CD1c-positive myeloid dendritic cell (primary cell): ENCODE measurements around the gene ATP1A1.
A peak's percentile ranks its signal among the peaks of the same experiment; 100 is the strongest.

Experiments
- DNase-seq: peaks from one replicate; pipeline ENCODE4 v3.0.0-alpha.2; 2016; ENCODE audit errors: extremely low spot score

Gene ATP1A1

DNA sequence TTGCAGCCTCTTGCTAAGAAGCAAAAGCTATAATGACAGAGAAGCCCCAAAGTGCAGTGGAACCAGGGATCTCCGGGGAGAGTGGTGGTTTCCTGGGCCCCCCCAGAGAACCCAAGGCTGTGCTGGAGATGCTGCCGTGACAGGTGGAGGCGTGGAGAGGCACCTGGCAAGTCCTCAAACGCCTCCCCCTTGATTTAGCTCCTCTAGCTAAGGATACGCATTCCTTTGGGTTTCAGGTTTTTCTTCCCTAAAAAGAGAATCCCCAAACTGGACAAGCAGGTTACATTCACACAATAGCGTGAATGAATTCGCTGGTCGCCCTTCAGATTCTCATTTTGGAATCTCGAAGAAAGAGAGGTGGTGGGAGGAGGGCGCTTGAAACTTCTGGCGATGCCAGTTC, 853 bp upstream of the ATP1A1 start:
- DNase-seq, result no peak

DNA sequence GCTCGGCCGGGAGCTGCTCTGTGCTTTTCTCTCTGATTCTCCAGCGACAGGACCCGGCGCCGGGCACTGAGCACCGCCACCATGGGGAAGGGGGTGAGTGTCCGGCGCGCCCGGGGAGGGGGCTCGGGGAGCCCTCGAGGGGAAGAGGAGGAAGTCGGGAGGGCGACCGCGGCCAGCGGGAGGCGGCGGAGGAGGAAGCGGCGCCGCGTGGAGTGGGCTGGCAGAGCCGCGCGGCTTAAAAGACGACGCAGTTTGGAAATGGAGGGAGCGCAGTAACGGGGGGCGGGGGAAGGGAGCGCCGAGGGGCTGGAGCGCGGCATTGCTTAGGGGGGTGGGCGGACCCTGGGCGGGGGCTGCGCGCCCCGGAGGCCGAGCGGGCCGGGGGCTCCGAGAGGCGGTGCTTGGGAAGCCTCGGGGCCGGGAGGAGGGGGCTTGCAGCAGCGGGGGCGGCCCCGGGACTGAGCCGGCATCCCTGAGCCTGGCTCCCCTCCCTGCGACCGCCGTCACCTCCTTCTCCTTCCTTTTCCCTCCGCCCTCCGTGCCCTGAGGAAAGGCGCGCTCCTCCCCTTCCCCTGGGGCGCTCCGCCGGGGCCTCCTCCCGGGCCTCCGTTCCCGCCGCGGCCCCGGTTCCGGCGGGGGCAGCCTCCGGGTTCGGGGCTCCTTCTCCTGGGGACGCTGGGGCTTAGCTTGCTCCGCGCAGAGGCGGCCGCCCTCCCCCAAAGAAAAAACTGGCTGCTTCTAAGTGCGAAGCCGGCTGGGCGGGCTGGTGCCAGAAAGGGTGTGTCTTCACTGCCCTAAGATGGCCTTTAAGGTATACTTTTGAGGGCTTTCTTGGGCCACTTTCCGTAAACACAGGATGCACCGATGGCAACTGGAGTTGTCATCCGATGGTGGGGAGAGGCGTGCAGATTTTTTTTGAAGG, 648 bp downstream of the ATP1A1 start:
- DNase-seq, result peak; percentile 81

DNA sequence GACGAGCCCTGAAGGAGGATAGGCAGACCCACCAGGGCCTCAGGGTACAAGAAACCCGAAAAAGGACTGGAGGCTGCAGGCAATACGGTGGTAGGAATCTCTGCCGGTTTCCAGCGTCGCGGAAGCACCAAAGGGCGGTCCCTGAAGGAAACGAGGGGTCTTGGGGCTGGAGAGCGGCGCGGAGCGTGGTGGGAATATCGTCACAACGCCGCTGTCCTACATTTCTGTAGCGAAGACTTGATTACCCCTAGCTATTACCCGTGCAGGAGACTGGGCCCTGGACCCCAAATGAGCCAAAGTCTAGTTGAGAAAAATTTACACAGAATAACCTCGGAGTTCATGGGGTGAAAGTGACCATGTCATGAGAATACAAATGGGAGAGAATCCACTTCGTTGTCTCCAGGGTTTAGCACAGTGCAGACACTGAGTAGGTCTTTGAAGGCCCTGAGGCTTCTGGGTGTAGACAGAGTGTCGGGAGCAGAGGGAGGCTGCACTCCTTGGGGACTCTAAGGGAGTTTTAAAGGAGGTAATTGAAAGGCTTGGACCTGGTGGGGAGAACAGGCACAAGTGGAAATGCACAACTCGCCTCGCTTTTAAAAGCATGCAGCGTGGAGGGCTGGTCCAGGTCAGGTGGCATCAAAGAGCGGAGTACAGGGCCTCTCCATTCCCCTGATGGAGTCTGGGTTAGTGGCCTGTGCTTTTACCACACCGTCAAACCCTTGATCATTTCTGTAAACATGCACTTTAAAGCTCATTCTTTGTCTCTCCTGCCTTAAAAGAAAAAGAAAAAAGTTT, 1.5 kb downstream of the ATP1A1 start:
- DNase-seq, result peak; percentile 5

DNA sequence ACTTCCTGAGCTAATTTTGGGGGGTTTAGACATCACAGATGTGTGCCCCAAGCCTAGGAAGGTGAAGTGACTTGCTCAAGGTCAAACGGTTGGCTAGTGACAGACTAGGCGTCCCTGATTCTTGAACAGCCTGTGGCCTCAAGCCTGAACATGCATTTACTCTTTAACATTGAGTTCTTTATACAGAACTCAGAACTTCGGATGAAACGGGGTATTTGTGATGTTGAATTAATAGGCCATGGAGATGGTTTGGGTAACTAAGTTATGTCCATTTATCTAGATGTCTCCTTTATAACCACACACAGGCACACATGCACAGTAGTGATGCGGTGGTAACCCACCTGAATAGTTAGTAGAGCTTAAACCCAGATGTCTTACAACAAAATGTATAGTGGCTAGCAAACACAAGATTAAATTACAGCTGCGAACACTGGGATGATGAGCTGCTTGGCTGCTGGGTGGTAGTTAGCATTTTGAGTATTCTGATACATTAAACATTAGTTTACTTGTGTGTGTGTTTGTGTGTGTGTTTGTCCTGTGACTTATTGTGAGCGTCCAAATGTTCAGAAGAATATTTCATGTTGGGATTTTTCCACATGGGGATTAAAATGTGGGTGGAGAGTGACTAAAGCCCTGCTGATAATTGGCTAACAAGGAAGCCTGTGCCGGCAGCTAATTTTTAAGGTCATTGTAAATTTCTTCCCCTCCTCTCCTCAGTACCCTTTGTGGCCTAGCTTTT, 2.3 kb downstream of the ATP1A1 start:
- peak; percentile 56 for DNase-seq

DNA sequence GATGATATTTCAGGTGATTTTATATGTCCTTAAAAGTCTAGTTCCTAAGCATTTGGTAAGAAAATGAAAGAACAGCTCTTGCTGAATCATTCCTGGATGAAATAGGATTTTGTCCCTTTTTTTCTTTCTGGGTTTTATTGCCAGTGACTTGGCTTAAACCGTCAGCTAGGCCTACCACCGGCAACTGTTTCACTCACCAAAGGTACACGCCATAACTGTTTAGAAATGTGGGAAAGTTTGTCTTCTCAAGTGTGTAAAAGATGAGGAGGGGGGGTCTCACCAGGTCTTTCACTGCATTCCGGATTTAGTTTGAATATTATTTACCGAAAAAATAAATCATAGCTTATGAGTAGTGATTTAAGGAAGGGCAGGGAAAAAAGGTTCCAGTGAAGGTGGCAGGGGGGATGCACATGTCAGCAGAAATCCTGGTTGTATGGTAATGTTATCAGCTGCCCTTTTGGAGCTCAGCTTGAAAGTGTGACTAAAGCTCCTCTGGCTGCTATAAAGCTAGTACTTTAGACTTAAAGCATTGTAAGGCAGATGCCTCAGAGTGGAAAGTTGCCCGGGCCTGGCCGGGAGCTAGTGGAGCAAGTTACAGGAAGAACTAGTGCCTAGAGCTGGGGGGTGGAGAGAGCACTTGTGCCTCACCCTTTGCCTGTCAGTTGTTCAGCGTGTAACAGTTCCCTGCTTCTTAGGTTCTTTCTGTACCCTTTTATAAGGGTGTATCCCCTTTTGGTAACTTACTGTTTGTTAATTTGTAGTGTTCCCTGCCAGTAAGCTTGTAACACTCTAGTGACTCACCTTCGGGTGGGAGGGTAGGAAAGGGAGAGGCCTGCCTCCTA, 3.1 kb downstream of the ATP1A1 start:
- DNase-seq, result peak; percentile 68

DNA sequence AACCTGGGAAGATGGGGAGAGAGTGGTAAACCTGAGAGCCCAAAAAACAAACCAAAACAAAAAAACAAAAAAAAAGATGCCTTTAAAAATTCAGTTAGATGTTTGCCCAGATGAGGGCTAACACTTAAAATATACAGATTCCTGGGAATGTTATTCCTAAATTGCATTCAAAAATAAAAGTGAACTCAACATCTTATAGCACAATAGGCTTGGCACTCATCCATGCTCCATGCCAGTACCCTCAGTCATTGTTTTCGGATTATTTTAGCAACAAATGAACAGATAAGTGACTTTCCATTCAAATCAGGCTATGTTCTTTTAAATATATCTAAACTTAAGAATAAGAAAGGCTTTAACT, 3.7 kb downstream of the ATP1A1 start:
- DNase-seq, result no peak

DNA sequence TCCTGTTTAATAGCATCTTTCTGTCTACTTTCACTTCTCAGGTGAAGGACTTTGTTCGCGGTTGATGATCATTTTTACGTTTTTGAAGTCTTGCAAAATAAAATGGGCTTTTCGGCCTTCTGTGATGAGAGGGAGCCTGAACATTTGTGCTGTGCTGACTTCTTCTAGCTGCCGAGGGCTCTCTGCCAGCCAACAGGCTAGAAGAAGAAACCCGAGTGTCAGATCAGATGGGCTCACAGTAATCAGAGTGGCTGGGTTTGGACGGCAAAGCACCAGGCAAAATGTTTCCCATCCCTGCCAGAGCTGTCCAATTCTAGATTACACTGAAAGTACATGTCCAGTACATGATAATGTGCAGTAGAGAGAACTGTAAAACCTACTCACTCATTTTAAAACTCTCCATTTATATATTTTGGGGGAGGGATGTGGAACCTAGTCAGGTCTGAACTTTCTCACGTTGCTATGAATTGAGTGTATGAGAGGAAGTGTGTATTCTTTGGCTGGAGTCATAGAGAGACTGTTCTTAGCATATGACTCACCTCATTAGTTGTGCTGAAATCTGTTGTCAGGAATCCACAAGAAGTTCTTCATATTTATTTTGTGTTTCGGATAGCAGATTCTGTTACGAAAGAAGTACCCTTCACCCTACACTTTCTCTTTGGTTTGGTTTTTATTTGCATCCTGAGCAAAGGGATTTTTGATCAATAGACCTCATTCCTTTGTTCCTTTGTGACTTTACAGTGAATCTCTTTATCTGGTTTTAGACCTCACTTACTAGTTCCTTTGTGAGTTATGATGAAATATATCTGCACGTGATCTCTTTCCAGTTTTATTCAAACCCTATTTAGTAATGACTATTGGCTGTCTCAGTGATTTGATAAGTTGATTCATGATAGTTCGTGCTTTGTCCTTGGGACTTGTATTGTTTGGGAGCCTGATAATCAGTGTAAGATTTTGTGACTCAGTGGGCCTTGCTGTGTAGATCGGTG, 4.8 kb downstream of the ATP1A1 start:
- DNase-seq, result peak; percentile 92

DNA sequence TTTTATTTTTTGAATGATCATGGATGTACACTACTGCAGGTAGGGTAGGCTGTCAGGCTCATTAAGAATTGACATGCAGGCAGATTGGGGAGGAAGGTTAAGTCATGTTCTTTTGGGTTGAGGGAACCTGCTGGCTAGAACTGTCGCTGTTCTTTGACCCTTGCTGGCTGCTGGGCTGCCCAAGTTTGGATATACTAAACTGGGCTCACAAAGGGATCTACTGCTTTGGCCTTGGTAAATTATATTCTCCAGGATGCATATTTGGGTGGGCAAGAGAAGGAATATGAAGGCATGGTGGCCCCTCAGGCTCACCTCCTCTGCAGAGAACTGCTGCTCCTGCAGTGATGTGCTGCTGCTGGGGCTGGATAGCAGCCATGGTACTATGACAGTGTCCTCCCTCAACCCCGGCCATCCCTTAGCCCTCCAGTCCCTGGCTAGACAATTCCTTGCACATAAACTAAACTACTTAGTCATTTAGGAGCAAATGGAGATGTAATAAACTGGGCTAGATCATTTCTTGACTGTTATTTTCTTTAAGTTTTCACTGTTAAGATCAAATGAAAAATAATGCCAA, 6.1 kb downstream of the ATP1A1 start:
- no peak for DNase-seq

DNA sequence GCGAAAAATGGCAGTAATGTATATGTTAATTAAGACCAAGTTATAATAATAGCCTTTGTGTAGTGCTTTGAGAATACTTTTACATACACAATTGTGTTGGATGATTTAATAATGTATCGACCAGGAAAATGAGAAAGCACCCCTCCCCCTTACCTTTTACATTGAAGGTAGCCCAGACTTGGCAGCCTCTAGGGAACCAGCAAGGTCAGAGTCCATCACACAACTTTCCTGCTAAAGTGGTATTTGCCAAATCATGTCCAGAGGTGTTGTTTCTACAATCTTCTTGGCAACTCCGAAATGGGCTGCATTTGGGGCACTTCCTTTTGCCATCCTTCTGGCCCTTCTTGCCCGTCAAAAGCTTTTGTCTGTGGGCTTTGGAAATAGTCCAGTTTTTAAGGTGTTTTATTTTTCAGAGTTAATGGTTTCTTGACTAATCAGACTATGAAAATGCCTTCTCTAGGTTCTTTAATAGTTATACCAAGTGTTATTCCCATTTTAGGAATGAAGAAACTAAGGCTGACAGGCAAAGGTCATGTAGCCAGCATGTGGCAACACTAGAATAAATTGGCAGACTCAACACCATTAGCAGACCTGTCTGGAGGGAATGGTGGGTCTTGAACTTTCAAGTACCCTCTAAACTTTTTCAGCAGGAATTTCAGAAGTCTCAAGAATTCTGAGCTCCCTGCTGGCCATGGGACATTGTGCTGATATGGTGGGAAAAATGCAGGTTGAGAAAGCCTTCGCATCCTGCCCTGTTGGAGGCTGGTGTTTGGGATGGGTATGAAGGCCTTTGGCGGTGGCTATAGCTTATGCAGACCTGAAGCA, 6.8 kb downstream of the ATP1A1 start:
- DNase-seq, result no peak

DNA sequence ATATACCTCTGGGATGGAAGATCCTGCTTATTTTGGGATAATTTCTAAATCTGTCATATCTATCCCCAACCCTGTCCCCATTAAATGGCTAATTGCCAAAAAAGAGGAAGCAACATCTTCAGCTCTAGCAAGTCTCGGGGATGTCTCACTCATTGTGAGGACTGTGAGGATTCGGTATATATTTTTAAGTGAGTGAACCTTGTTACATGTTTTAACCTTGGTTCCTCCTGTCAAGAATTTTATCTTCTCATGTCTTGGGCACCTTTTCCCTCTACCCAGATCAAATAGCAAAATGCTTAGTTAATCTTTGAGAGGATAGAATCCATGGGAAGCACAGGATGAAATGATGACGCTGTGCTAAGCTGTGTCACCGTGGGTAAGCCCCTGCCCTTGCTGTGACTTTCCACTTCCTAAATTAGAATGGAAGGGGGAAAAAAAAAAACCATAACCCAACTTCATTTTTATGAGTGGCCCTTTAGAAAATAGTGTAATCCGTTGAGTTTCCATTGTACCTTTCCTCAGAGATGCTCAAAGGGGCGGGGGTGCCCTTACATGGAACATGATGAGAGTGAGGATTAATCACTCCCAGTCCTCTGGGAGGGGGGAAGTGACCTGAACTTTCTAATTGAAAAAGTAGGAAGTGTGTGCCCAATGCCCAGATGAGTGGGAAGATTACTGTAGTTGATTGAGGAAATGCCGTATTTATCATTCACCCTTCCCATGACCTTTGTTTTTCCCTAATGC, 7.6 kb downstream of the ATP1A1 start:
- DNase-seq, result peak; percentile 93

DNA sequence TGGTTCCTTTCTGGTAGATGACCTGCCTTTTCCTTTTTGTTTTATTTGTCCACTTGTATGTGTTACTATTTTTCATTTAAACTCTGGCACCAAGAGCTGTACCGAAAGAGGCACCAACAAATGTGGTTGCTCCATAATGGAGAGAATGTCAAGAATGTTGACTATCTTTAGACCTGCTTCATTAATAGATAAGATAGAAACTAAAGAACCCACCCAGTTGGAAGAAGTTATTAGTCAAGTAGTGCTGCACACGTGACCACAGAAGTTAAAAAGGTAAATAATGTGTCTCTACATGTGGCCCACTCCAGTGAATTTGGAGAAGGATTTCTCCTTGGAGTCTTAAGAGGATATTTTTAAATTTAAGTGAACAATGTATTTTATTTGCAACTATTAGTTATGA, 9.3 kb downstream of the ATP1A1 start:
- no peak for DNase-seq

DNA sequence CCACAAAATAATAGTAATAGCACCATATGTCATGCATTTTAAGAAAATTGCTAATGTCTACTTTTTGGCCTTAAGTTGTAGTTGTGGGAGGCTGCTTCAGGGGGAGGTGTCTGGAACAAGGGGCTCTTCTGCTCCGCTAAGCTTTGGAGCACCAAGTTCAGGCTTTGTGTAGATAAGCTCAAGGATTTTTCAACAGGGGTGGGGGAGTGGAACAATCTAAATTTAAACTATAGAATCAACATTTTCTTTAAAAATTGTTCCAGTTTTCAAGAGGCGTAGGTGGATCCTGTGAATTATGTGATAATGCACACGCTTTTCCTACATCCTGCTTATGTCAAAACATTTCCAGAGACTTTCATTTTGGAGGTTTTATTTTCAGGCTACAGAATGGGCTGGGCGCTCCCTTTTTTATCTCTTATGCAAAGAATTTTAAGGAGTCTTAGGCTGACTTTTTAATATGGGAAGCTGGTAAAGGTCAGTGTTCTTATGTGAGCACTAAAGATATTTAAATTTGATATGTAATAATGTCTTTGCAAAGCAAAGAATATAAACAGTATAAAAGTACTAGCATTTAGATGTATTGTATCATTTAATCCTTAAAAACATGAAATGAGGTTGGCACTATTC, 9.9 kb downstream of the ATP1A1 start:
- DNase-seq, result no peak

DNA sequence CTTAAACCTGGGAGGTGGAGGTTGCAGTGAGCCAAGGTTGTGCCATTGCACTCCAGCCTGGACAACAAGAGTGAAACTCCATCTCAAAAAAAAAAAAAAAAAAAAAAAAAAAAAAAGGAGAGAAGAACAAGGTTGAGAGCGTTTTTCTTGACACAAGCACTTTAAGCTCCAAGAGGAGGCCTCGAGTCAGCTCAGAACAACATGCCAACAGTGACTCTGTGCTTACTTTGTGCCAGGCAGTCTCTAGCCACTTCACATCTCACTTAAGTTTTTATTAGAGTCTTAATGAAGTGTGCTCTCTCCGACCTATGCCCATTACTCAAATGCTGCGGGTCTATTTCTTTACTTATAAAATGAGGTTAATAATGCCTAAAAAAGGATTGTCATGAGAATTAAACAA, 13.0 kb downstream of the ATP1A1 start:
- DNase-seq, result no peak

DNA sequence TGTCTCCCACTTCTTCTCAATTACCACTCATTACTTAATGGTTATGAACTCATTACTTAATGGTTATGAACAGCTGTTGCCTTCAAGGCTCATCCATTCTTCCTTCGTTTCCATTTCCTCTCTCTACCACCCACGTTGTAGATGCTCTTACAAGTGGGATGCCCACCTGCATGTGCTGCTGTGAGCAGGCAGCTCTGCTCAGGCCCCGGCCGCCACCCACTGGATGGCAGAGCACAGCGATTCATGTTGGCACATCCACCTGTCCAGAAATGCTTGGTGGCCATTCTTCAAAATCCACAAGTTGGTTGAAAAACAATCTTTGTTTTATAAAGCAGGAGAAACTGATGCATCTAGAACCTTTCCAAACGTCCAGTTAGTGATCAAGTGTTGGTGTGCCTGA, 14.5 kb downstream of the ATP1A1 start:
- no peak for DNase-seq

DNA sequence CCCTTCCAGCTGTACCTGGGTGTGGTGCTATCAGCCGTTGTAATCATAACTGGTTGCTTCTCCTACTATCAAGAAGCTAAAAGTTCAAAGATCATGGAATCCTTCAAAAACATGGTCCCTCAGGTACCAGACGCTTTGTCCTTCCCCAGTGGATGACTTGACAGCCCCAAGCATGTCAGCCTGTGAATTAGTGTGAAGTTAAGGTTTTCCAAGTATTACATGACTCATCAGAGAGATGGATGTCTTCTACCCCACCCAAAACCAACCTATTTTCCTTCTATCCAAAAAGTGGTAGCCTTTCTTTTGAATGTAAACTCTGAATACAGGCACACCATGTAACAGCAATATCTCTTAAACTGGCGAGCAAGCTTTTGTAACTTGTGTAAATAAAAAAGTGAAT, 15.1 kb downstream of the ATP1A1 start:
- DNase-seq, result no peak

DNA sequence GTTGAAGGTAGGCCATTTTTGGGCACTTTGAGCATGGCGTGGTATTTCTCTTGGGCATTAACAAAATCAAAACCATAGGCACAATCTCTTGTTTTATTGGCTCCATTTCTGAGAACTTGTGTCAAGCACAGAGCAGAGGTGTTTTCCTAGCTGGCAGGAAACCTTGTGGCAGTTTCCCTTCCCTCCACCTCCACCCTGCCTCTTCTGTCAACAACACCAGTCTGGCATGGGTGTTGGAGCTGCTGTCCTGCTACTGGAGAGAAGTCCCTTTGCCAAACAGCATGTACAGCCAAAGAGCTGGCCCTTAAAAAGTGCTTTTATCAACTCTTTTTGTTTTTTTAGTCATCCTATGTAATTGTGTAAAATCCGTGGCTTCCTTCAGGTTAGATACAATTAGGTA, 16.0 kb downstream of the ATP1A1 start:
- no peak for DNase-seq

DNA sequence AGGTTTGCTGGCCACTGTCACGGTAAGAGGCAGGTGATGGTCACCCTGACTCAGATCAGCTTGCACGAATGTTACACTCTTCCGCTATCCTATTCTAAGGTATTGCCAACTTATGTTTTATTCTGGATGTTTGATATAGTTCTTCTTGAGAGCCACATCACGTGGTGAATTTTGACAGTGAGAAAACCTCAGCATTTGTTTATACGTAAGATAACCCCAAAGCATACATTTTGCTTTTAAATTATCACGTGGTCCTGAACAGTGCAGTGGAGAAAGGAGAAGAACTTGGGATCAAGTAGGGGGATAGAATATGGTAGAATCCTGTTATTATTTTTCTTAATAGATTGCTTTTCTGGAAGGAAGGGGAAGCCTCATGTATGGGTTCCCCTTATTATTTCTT, 16.6 kb downstream of the ATP1A1 start:
- DNase-seq, result no peak

DNA sequence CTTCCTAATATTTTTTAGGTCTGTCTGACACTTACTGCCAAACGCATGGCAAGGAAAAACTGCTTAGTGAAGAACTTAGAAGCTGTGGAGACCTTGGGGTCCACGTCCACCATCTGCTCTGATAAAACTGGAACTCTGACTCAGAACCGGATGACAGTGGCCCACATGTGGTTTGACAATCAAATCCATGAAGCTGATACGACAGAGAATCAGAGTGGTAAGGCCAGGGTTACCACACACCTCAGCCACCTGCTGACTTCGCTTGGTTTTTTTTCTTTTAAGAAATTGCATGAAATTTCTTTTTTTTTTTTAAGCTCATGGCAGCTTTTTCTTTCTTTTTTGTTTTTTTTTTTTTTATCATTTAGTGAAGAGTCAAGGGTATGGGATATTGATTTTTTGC, 17.2 kb downstream of the ATP1A1 start:
- no peak for DNase-seq
